DOHH2 (cell line): ENCODE measurements around the gene YIPF7.

Source experiments
- H3F3A ChIP-seq: fragments of 200-600 bp; sonication (generic), shearing (Covaris generic); 2 replicates; pipeline ENCODE4 v1.6.0; 2016; ENCODE audit warnings: antibody characterized with exemption, mild to moderate bottlenecking; ENCODE audit not compliant: control insufficient read depth, insufficient read depth
- H3K27ac ChIP-seq: fragments of 200-600 bp; sonication (generic); 2 replicates; pipeline ENCODE4 v1.5.1; 2014; ENCODE audit warnings: low read depth, mild to moderate bottlenecking, low read length, moderate library complexity
- H3K27me3 ChIP-seq: fragments of 200-600 bp; sonication (generic); 2 replicates; pipeline ENCODE4 v1.6.1; 2014; ENCODE audit warnings: mild to moderate bottlenecking, low read length, mixed read lengths; ENCODE audit not compliant: control insufficient read depth
- H3K36me3 ChIP-seq: fragments of 200-600 bp; sonication (generic); 2 replicates; pipeline ENCODE4 v1.6.1; 2014; ENCODE audit warnings: mild to moderate bottlenecking, low read length, moderate library complexity, mixed read lengths; ENCODE audit not compliant: control insufficient read depth
- H3K4me1 ChIP-seq: fragments of 200-600 bp; sonication (generic); 2 replicates; pipeline ENCODE4 v1.6.1; 2014; ENCODE audit warnings: mild to moderate bottlenecking, low read length, mixed read lengths; ENCODE audit not compliant: control insufficient read depth
- H3K4me2 ChIP-seq: fragments of 200-600 bp; sonication (generic); 2 replicates; pipeline ENCODE4 v1.6.0; 2014; ENCODE audit warnings: mild to moderate bottlenecking, low read length, moderate library complexity
- H3K4me3 ChIP-seq: fragments of 200-600 bp; sonication (generic); 2 replicates; pipeline ENCODE4 v1.5.1; 2014; ENCODE audit warnings: mild to moderate bottlenecking, low read length, mixed read lengths
- H3K79me2 ChIP-seq: fragments of 200-600 bp; sonication (generic); 2 replicates; pipeline ENCODE4 v1.6.1; 2014; ENCODE audit warnings: mild to moderate bottlenecking, low read length, mixed read lengths; ENCODE audit not compliant: control insufficient read depth
- H3K9me2 ChIP-seq: fragments of 200-600 bp; sonication (generic); replicated peaks from 2 replicates; pipeline ENCODE4 v1.6.1; 2014; ENCODE audit warnings: mild to moderate bottlenecking, low read length, mixed read lengths; ENCODE audit not compliant: control insufficient read depth
- H3K9me3 ChIP-seq: fragments of 200-600 bp; sonication (generic); 2 replicates; pipeline ENCODE4 v1.6.1; 2014; ENCODE audit warnings: antibody characterized with exemption, low read length, mixed read lengths; ENCODE audit not compliant: control insufficient read depth, insufficient read depth
- H4K20me1 ChIP-seq: fragments of 200-600 bp; sonication (generic); 2 replicates; pipeline ENCODE4 v1.6.0; 2014; ENCODE audit warnings: low read depth, mild to moderate bottlenecking, antibody characterized with exemption, low read length, moderate library complexity; ENCODE audit not compliant: control insufficient read depth, insufficient read depth
- CTCF ChIP-seq: fragments of 200-600 bp; sonication (generic); IDR thresholded peaks from one replicate; pipeline ENCODE4 v1.5.1; 2014; ENCODE audit warnings: antibody characterized with exemption, mild to moderate bottlenecking, low read depth, low read length; ENCODE audit not compliant: poor library complexity, severe bottlenecking
- EZH2phosphoT487 ChIP-seq: fragments of 200-600 bp; sonication (generic); IDR thresholded peaks from 2 replicates; pipeline ENCODE4 v1.6.1; 2017; ENCODE audit warnings: borderline replicate concordance, mild to moderate bottlenecking, antibody characterized with exemption, low read length, moderate library complexity, mixed read lengths

Gene YIPF7

DNA sequence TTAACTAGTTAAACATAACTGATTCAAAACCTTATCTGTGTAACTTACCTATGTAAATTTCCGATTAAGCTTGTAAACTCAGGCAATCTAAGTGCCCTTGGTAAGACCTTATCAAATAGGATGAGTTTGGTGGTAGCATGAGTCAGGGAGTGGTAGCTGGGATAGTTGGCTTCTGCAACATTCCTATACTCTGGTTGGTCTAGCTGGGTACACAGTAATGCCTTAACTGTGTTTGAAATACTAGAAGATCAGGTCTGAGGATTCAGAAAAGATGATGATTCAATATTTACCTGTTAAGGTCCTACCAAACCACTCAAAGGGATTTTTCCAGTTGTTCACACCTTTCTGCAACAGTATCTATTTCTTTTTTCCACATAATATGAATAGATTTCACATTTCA is 5.3 kb downstream of the YIPF7 start:
- Histone ChIP-seq H3K79me2 (no peaks in the 10 kb centered on the region), H3K9me2 (no peaks in the 10 kb centered on the region), H3F3A (no peaks in the 10 kb centered on the region), H3K27me3 (no peaks in the 10 kb centered on the region), H3K9me3 (peaks cover 10% of the 10 kb centered on the region), H3K4me1 (no peaks in the 10 kb centered on the region), H3K4me3 (no peak overlapping the region), H3K4me2 (no peak overlapping the region), H4K20me1 (no peaks in the 10 kb centered on the region), H3K27ac (no peak overlapping the region), H3K36me3 (no peaks in the 10 kb centered on the region)
- no peak for TF ChIP-seq CTCF
- TF ChIP-seq EZH2phosphoT487, result no peak

- no peaks in the 10 kb centered on the region for H3K9me3 ChIP-seq
- no peak for TF ChIP-seq CTCF
- TF ChIP-seq EZH2phosphoT487, result no peak
- H3K36me3 ChIP-seq, result no peaks in the 10 kb centered on the region
- H3K27me3 ChIP-seq, result peaks cover 5% of the 10 kb centered on the region; the same call in 1 of the 2 replicates
- H4K20me1 ChIP-seq, result no peaks in the 10 kb centered on the region
- H3K79me2 ChIP-seq, result no peaks in the 10 kb centered on the region
- no peaks in the 10 kb centered on the region for H3K9me2 ChIP-seq
- no peak overlapping the region for H3K4me3 ChIP-seq
- H3K27ac ChIP-seq, result no peak overlapping the region
- H3K4me2 ChIP-seq, result no peak overlapping the region
- H3K4me1 ChIP-seq, result no peaks in the 10 kb centered on the region
- H3F3A ChIP-seq, result no peaks in the 10 kb centered on the region
These were observed 13.3 kb downstream of the YIPF7 start for GRCh38 chr4:44638091-44638490.

DNA sequence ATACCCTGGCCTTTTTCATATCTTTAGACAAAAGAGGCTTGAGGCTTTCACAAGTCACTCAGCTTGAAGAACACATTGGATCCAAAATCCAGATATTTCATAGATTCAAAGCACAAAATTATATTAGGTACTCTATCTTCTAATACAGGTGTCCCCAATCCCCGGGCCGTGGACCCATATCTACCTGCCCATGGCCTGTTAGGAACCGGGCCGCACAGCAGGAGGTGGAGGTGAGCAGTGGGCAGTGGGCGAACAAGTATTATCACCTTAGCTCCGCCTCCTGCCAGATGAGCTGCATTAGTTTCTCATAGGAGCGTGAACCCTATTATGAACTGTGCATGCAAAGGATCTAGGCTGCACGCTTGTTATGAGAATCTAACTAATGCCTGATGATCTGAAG is 18.7 kb downstream of the YIPF7 start:
- Histone ChIP-seq H3K4me2 (no peak overlapping the region), H3K4me3 (no peak overlapping the region), H3K79me2 (no peaks in the 10 kb centered on the region), H4K20me1 (no peaks in the 10 kb centered on the region), H3F3A (no peaks in the 10 kb centered on the region), H3K27ac (no peak overlapping the region), H3K4me1 (no peaks in the 10 kb centered on the region), H3K36me3 (no peaks in the 10 kb centered on the region), H3K9me3 (no peaks in the 10 kb centered on the region), H3K27me3 (peaks cover 5% of the 10 kb centered on the region; the same call in 1 of the 2 replicates), H3K9me2 (no peaks in the 10 kb centered on the region)
- TF ChIP-seq CTCF (no peak), EZH2phosphoT487 (no peak)

GRCh38 chr4:44632089-44632488 is 19.3 kb downstream of the YIPF7 start:
- H3K36me3 ChIP-seq, result no peaks in the 10 kb centered on the region
- H4K20me1 ChIP-seq, result no peaks in the 10 kb centered on the region
- no peaks in the 10 kb centered on the region for H3F3A ChIP-seq
- no peaks in the 10 kb centered on the region for H3K9me3 ChIP-seq
- H3K27ac ChIP-seq, result no peak overlapping the region
- H3K9me2 ChIP-seq, result no peaks in the 10 kb centered on the region
- peaks cover 5% of the 10 kb centered on the region; the same call in 1 of the 2 replicates for H3K27me3 ChIP-seq
- no peaks in the 10 kb centered on the region for H3K79me2 ChIP-seq
- H3K4me3 ChIP-seq, result no peak overlapping the region
- TF ChIP-seq CTCF (no peak), EZH2phosphoT487 (no peak)
- H3K4me1 ChIP-seq, result no peaks in the 10 kb centered on the region
- no peak overlapping the region for H3K4me2 ChIP-seq
